Ascending aorta (tissue), 2 donors: ENCODE measurements around the gene RABGAP1. TPM values are rescaled to one million over a fixed set of nuclear protein-coding genes. Genes with fewer than 3 reads are reported as not detected.
A peak's percentile ranks its signal among the peaks of the same experiment; 100 is the strongest.

Experiments used
- DNase-seq, 2 donors: peaks; one replicate each; pipeline ENCODE4 v3.0.0-alpha.2; 2019; ENCODE audit warnings: low spot score in 2 of 2
- H3K27ac ChIP-seq, 2 donors: fragments of 200-600 bp; sonication (generic); one replicate each; pipeline ENCODE4 v1.5.1; 2016 to 2017; ENCODE audit warnings: mild to moderate bottlenecking in 1 of 2
- H3K27me3 ChIP-seq: fragments of 200-600 bp; sonication (generic); one replicate; pipeline ENCODE4 v1.5.1; 2017
- H3K36me3 ChIP-seq, 2 donors: fragments of 200-600 bp; sonication (generic); one replicate each; pipeline ENCODE4 v1.5.1; 2016
- H3K4me1 ChIP-seq, 2 donors: fragments of 200-600 bp; sonication (generic); one replicate each; pipeline ENCODE4 v1.5.1; 2016 to 2017; ENCODE audit warnings: mild to moderate bottlenecking in 1 of 2
- H3K4me3 ChIP-seq, 2 donors: fragments of 200-600 bp; sonication (generic); one replicate each; pipeline ENCODE4 v1.5.1; 2016 to 2017; ENCODE audit warnings: mild to moderate bottlenecking in 1 of 2
- H3K9me3 ChIP-seq, 2 donors: fragments of 200-600 bp; sonication (generic); one replicate each; pipeline ENCODE4 v1.5.1; 2016
- CTCF ChIP-seq, 3 experiments: fragments of 200-600 bp in 2 of 3; fragments of 450-650 bp in 1 of 3; sonication (generic) in 2 of 3; IDR thresholded peaks; one replicate each; pipeline ENCODE4 v1.5.1; 2016 to 2019; ENCODE audit warnings: antibody characterized with exemption in 3 of 3, mild to moderate bottlenecking in 1 of 3, moderate library complexity in 1 of 3
- intact Hi-C: fragments of 100-400 bp; cut with DNase I; formaldehyde crosslinking; loops from one replicate; pipeline ENCODE4 v1.15.1; 2023
- total RNA-seq: library from RNA; depleted of rRNA; stranded (reverse); fragments of >200 nt; gene quantifications from one replicate; pipeline ENCODE4 v1.1.0, GENCODE V29; 2016

Gene RABGAP1
- total RNA-seq, 1 donor from 2014 or later, result 36.5 TPM

GRCh38 chr9:123028136-123028535 lies 87.3 kb downstream of the RABGAP1 start:
- no peaks in the 10 kb centered on the region for H3K9me3 ChIP-seq
- H3K27ac ChIP-seq, result no peak overlapping the region
- no peak for DNase-seq
- peaks cover 0 to 4% of the 10 kb centered on the region in 2 donors for H3K4me1 ChIP-seq
- TF ChIP-seq CTCF (IDR thresholded peaks at IDR 0.05), result no peak
- H3K27me3 ChIP-seq, result no peaks in the 10 kb centered on the region
- H3K36me3 ChIP-seq, result peaks cover 8 to 15% of the 10 kb centered on the region in 2 donors
- H3K4me3 ChIP-seq, result no peak overlapping the region
- intact Hi-C loops, result loop anchor here (10.0 kb wide), 1 partner anchor 327 kb away; the partner anchor contains the start of gene CRB2

- no peak for DNase-seq
- H3K4me1 ChIP-seq, result peaks cover 0 to 6% of the 10 kb centered on the region in 2 donors
- H3K36me3 ChIP-seq, result peaks cover 5 to 6% of the 10 kb centered on the region in 2 donors
- H3K9me3 ChIP-seq, result no peaks in the 10 kb centered on the region
- intact Hi-C loops, result loop anchor here (10.0 kb wide), 1 partner anchor 326 kb away; the partner anchor contains the start of gene CRB2
- no peaks in the 10 kb centered on the region for H3K27me3 ChIP-seq
- TF ChIP-seq CTCF (IDR thresholded peaks at IDR 0.05), result no peak
- H3K27ac ChIP-seq, result no peak overlapping the region
- H3K4me3 ChIP-seq, result no peak overlapping the region
Observed at GRCh38 chr9:123028973-123029372, 88.2 kb downstream of the RABGAP1 start.

GRCh38 chr9:123031963-123032362 lies 91.1 kb downstream of the RABGAP1 start:
- no peak for DNase-seq
- Histone ChIP-seq H3K9me3 (no peaks in the 10 kb centered on the region), H3K4me3 (no peak overlapping the region), H3K27ac (no peak overlapping the region), H3K4me1 (peaks cover 0 to 22% of the 10 kb centered on the region in 2 donors), H3K36me3 (peaks cover 0 to 6% of the 10 kb centered on the region in 2 donors), H3K27me3 (no peaks in the 10 kb centered on the region)
- intact Hi-C loops, result loop anchor here (5.0 kb wide), 1 partner anchor 35 kb away; no protein-coding TSS in a partner anchor
- no peak for TF ChIP-seq CTCF (IDR thresholded peaks at IDR 0.05)

GRCh38 chr9:123033352-123033751 lies 92.5 kb downstream of the RABGAP1 start, which contains the start of gene GPR21:
Gene GPR21 (plus strand): TSS chr9:123033667. CDS start chr9:123034567, 900 bp downstream.
- H3K27me3 ChIP-seq, result no peaks in the 10 kb centered on the region
- H3K4me3 ChIP-seq, result peak within 1 kb of the TSS; percentile 40 to 56
- H3K27ac ChIP-seq, result peak within 1 kb of the TSS; percentile 82 to 86
- peaks cover 0 to 6% of the 10 kb centered on the region in 2 donors for H3K36me3 ChIP-seq
- intact Hi-C loops, result loop anchor here (5.0 kb wide), 1 partner anchor 36 kb away; no protein-coding TSS in a partner anchor
- peaks cover 0 to 32% of the 10 kb centered on the region in 2 donors for H3K4me1 ChIP-seq
- TF ChIP-seq CTCF (IDR thresholded peaks at IDR 0.05), result no peak
- no peak for DNase-seq
- no peaks in the 10 kb centered on the region for H3K9me3 ChIP-seq

- Histone ChIP-seq H3K27ac (peak overlapping the region; percentile 82 to 86), H3K4me1 (peaks cover 0 to 37% of the 10 kb centered on the region in 2 donors), H3K4me3 (peak overlapping the region; percentile 40 to 56), H3K9me3 (no peaks in the 10 kb centered on the region), H3K36me3 (peaks cover 0 to 4% of the 10 kb centered on the region in 2 donors), H3K27me3 (no peaks in the 10 kb centered on the region)
- no peak for DNase-seq
- no peak for TF ChIP-seq CTCF (IDR thresholded peaks at IDR 0.05)
- intact Hi-C loops, result loop anchor here (5.0 kb wide), 1 partner anchor 37 kb away; no protein-coding TSS in a partner anchor
Observed at GRCh38 chr9:123033864-123034601, 93.2 kb downstream of the RABGAP1 start.
